NB4 (cell line): Measurements from ENCODE around the gene FRYL.

Experiments used
- MYC ChIP-seq: IDR thresholded peaks from 2 replicates; pipeline ENCODE4 v1.6.1; 2011; ENCODE audit warnings: low read depth, low read length
- POLR2A ChIP-seq: IDR thresholded peaks from 2 replicates; pipeline ENCODE4 v1.6.1; 2011; ENCODE audit warnings: mild to moderate bottlenecking; ENCODE audit not compliant: insufficient read length; ENCODE audit errors: extremely low read depth
- TF ChIP-seq, protein P1 (sequence below): IDR thresholded peaks from one replicate; pipeline ENCODE4 v1.5.1; 2012; ENCODE audit warnings: low read depth, low read length
- TF ChIP-seq, protein P2 (sequence below): IDR thresholded peaks from 2 replicates; pipeline ENCODE4 v1.6.1; 2011; ENCODE audit warnings: low read depth, low read length

DNA sequence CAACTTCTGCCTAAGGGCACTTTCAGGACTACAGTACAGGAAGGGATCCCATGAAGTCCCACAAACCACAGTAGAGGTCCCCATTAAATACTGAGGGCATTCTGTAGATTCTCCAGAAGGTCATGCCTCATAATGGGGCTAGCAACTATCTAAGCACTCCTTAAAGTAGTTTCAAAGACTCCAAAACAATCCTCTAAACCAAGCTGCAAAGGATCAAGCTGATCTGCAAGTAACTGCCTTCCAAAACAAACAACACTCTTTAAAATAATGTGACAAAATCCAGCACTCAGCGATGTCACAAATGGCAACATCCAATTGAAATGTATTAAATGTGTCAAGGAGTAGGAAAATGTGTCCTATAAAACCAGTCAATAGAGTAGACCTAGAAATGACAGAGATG lies 118.7 kb downstream of the FRYL start:
- TF ChIP-seq POLR2A (no peak), MYC (no peak)
- TF ChIP-seq, protein P1, sequence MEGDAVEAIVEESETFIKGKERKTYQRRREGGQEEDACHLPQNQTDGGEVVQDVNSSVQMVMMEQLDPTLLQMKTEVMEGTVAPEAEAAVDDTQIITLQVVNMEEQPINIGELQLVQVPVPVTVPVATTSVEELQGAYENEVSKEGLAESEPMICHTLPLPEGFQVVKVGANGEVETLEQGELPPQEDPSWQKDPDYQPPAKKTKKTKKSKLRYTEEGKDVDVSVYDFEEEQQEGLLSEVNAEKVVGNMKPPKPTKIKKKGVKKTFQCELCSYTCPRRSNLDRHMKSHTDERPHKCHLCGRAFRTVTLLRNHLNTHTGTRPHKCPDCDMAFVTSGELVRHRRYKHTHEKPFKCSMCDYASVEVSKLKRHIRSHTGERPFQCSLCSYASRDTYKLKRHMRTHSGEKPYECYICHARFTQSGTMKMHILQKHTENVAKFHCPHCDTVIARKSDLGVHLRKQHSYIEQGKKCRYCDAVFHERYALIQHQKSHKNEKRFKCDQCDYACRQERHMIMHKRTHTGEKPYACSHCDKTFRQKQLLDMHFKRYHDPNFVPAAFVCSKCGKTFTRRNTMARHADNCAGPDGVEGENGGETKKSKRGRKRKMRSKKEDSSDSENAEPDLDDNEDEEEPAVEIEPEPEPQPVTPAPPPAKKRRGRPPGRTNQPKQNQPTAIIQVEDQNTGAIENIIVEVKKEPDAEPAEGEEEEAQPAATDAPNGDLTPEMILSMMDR, result no peak
- TF ChIP-seq, protein P2, sequence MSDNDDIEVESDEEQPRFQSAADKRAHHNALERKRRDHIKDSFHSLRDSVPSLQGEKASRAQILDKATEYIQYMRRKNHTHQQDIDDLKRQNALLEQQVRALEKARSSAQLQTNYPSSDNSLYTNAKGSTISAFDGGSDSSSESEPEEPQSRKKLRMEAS, result no peak
